Measurements from ENCODE around the gene AGFG2.

The AGFG2 gene

GRCh38 chr7:100576384-100576993 lies 37.5 kb downstream of the AGFG2 start:
- in situ Hi-C loops (cut with HindIII; ENCODE audit: low pct_ligation_motif_present, low sequenced_read_pairs): no loop called here
- peaks cover 72% of the 10 kb centered on the region for H3K36me3 ChIP-seq (replicated peaks)
- no peak for TF ChIP-seq CTCF (IDR thresholded peaks at IDR 0.05; ENCODE audit: low read depth, low read length, missing control alignments)
- no peak overlapping the region for H3K27ac ChIP-seq
- DNase-seq: no peak
- no peak overlapping the region for H3K4me3 ChIP-seq (ENCODE audit: low read depth, low read length)
- H3K27me3 ChIP-seq (replicated peaks): no peaks in the 10 kb centered on the region

- Histone ChIP-seq H3K4me3 (ENCODE audit: low read depth, low read length) (no peak overlapping the region), H3K27me3 (replicated peaks) (no peaks in the 10 kb centered on the region), H3K36me3 (replicated peaks) (peaks cover 78% of the 10 kb centered on the region), H3K27ac (no peak overlapping the region)
- no peak for TF ChIP-seq CTCF (IDR thresholded peaks at IDR 0.05; ENCODE audit: low read depth, low read length, missing control alignments)
- in situ Hi-C loops (cut with HindIII; ENCODE audit: low pct_ligation_motif_present, low sequenced_read_pairs): no loop called here
- no peak for DNase-seq
These were observed 38.1 kb downstream of the AGFG2 start for GRCh38 chr7:100577103-100577502.

- in situ Hi-C loops (cut with HindIII; ENCODE audit: low pct_ligation_motif_present, low sequenced_read_pairs): no loop called here
These were observed 38.5 kb downstream of the AGFG2 start for GRCh38 chr7:100577507-100577906.

GRCh38 chr7:100578246-100579183 lies 39.5 kb downstream of the AGFG2 start:
- Histone ChIP-seq H3K4me3 (ENCODE audit: low read depth, low read length) (no peak overlapping the region), H3K27me3 (replicated peaks) (no peaks in the 10 kb centered on the region), H3K36me3 (replicated peaks) (peaks cover 81% of the 10 kb centered on the region), H3K27ac (no peak overlapping the region)
- no peak for TF ChIP-seq CTCF (IDR thresholded peaks at IDR 0.05; ENCODE audit: low read depth, low read length, missing control alignments)
- no peak for DNase-seq
- in situ Hi-C loops (cut with HindIII; ENCODE audit: low pct_ligation_motif_present, low sequenced_read_pairs): no loop called here

More at GRCh38 chr7:100577507-100577906, 38.5 kb downstream of the AGFG2 start:
- no peak for TF ChIP-seq CTCF (IDR thresholded peaks at IDR 0.05; ENCODE audit: low read depth, low read length, missing control alignments)
- Histone ChIP-seq H3K4me3 (ENCODE audit: low read depth, low read length) (no peak overlapping the region), H3K27me3 (replicated peaks) (no peaks in the 10 kb centered on the region), H3K36me3 (replicated peaks) (peaks cover 82% of the 10 kb centered on the region), H3K27ac (no peak overlapping the region)
- DNase-seq: no peak

DNA sequence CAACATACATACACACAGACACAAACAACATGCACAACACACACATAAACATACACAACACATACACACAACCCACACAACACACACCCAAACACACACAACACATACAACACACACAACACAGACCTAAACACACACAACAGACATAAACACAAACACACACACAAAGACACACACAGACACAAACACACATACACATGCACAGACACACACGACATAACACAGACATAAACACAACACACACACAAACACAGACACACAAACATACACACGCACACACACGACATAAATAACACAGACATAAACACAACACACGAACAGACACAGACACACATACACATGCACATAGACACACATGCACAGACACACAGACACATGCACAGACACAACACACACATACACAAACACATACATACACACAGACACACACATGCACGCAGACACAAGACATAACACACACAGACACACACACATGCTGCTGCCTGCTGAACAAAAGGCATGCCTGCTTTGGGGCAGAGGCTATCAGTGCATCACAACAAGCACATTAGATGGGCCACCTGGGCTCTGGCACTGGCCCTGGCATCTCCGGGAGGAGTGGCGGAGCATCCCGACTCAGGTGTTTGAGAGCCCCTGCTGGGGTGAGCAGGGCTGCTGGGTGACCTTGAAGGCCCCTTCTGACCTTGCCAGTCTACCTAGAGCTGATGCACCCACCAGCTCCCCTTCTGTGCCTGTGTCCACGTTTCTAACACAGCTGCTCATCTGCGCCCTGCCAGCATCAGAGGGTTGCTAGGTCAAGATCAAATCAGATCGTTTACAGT lies 41.7 kb downstream of the AGFG2 start:
- peaks cover 64% of the 10 kb centered on the region for H3K36me3 ChIP-seq (replicated peaks)
- no peak overlapping the region for H3K4me3 ChIP-seq (ENCODE audit: low read depth, low read length)
- no peak overlapping the region for H3K27ac ChIP-seq
- no peak for TF ChIP-seq CTCF (IDR thresholded peaks at IDR 0.05; ENCODE audit: low read depth, low read length, missing control alignments)
- H3K27me3 ChIP-seq (replicated peaks): no peaks in the 10 kb centered on the region
- no peak for DNase-seq
- in situ Hi-C loops (cut with HindIII; ENCODE audit: low pct_ligation_motif_present, low sequenced_read_pairs): no loop called here

Data from brain microvascular endothelial cell (primary cell).